Keratinocyte (primary cell): ENCODE results near the gene AGFG2.

Source experiments
- CTCF ChIP-seq, 3 experiments: IDR thresholded peaks in 1 of 3; conservative IDR thresholded peaks in 1 of 3; optimal IDR thresholded peaks in 1 of 3; 2 replicates in 2 of 3; 3 replicates in 1 of 3; pipeline versions ENCODE3 to v1.5.1; 2011; ENCODE audit warnings: low read length in 3 of 3, mild to moderate bottlenecking in 3 of 3, moderate library complexity in 2 of 3, control low read depth in 1 of 3, inconsistent platforms in 1 of 3; ENCODE audit not compliant: insufficient read depth in 2 of 3; ENCODE audit errors: extremely low read depth in 1 of 3
- EZH2 ChIP-seq: IDR thresholded peaks from one replicate; pipeline ENCODE4 v1.6.1; 2012; ENCODE audit warnings: inconsistent platforms, mild to moderate bottlenecking, low read length, moderate library complexity

- TF ChIP-seq CTCF (optimal IDR thresholded peaks at IDR 0.05 in 1 of 3, IDR thresholded peaks at IDR 0.05 in 1 of 3, conservative IDR thresholded peaks at IDR 0.05 in 1 of 3; ENCODE audit: extremely low read depth in 1 of 3, insufficient read depth in 2 of 3, low read length in 3 of 3) (no peak), EZH2 (no peak)
These were observed 39.5 kb downstream of the AGFG2 start for GRCh38 chr7:100578246-100579183.
